ENCODE measurements around the gene HTATIP2.

- TF ChIP-seq CTCF (IDR thresholded peaks at IDR 0.05), result no peak
- TF ChIP-seq POLR2A (IDR thresholded peaks at IDR 0.05), result no peak
Measured at GRCh38 chr11:20372081-20372626, 8.6 kb downstream of the HTATIP2 start.

Measured in right lobe of liver (tissue), 4 donors.